ENCODE measurements around the gene FAM13C.

DNA sequence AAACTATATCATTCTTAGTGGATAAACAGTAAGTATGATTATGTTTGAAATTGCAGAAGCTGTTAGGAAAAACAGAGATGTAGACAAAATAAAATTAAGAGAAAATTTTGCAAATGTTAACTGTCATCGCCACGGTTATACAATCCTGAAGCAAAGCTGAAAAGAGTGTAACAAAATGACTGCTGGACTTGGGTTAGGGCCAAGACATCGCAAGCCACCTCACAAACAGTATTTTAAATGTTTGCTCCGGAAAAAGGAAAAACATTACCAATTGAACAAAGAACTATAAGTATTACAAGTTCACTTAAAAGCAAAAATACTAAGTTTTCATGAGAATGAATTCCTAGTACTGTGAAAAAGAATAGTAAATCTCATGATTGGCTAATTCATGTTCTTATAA is 60.0 kb downstream of the FAM13C start:
- TF ChIP-seq, protein P1, sequence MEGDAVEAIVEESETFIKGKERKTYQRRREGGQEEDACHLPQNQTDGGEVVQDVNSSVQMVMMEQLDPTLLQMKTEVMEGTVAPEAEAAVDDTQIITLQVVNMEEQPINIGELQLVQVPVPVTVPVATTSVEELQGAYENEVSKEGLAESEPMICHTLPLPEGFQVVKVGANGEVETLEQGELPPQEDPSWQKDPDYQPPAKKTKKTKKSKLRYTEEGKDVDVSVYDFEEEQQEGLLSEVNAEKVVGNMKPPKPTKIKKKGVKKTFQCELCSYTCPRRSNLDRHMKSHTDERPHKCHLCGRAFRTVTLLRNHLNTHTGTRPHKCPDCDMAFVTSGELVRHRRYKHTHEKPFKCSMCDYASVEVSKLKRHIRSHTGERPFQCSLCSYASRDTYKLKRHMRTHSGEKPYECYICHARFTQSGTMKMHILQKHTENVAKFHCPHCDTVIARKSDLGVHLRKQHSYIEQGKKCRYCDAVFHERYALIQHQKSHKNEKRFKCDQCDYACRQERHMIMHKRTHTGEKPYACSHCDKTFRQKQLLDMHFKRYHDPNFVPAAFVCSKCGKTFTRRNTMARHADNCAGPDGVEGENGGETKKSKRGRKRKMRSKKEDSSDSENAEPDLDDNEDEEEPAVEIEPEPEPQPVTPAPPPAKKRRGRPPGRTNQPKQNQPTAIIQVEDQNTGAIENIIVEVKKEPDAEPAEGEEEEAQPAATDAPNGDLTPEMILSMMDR (IDR thresholded peaks at IDR 0.05; ENCODE audit: low read length): no peak
- TF ChIP-seq EZH2phosphoT487 (IDR thresholded peaks at IDR 0.05; ENCODE audit: low read length): no peak
- TF ChIP-seq EZH2 (optimal IDR thresholded peaks at IDR 0.05; ENCODE audit: low read depth, low read length): no peak

Data from MM.1S (cell line).